HG02588 (cell line): ENCODE data around the gene MUL1.

ENCODE experiments used
- ATAC-seq: cut with Tn5 transposase; IDR thresholded peaks from one replicate; pipeline ENCODE4 v1.9.1; 2021; ENCODE audit warnings: mild to moderate bottlenecking, moderate library complexity; ENCODE audit not compliant: unreplicated experiment

Gene MUL1

GRCh38 chr1:20472121-20472520, 35.8 kb downstream of the MUL1 start:
- no peak for ATAC-seq

DNA sequence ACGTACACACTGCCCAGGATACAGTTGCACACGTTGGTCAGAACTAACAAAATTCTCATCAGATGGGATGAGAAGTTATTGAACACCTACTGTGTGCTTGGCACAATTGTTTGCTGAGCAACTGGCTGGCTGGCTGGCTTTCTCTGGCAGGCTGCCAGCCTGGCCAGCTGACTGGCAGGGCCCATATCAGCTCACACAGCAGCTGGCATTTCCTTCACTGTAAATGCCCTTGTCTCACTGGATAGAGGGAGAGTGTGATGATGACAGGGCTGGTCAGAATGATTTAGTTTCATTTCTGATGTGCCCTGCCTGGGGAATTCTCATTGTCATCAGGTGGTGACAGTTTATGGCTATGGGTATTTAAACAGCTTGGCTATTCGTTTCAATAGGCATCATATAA, 37.8 kb downstream of the MUL1 start:
- no peak for ATAC-seq

GRCh38 chr1:20469406-20470076, 38.4 kb downstream of the MUL1 start:
- ATAC-seq = no peak

GRCh38 chr1:20466273-20466672, 41.7 kb downstream of the MUL1 start:
- ATAC-seq = no peak

DNA sequence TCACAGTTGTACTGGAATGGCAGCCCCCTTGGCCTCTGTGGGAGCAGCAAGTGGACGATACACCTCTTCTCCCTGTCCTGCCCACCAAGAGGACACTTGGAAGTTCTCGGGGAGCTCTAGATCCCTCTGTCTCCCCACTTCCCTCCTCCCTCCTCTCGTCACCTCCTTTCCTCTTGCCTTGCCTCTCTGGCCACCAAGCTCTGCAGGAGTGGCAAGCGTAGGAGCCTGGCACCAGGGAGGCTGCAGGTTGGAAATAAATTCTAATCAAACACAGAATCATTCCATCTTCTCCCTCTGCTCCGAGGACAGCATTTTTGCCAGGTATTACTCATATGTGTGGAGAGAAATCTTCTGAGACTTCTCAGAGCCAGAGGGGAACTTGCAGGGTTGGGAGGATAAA, 42.8 kb downstream of the MUL1 start:
- ATAC-seq = no peak

DNA sequence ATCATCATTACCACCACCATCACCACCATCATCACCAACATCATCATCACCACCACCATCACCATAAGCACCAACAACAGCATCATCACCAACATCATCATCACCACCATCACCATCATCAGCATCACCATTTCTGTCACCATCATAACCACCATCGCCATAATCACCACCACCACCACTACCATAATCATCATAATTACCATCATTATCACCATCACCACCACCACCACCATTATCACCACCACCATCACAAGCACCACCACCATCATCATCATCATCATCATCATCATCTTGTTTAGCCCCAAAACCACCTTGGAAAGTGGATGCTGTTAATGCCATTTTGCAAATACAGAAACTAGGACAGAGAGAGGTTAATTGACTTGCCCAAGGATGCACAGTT, 44.4 kb downstream of the MUL1 start:
- ATAC-seq = no peak

GRCh38 chr1:20462397-20462796, 45.6 kb downstream of the MUL1 start:
- no peak for ATAC-seq

DNA sequence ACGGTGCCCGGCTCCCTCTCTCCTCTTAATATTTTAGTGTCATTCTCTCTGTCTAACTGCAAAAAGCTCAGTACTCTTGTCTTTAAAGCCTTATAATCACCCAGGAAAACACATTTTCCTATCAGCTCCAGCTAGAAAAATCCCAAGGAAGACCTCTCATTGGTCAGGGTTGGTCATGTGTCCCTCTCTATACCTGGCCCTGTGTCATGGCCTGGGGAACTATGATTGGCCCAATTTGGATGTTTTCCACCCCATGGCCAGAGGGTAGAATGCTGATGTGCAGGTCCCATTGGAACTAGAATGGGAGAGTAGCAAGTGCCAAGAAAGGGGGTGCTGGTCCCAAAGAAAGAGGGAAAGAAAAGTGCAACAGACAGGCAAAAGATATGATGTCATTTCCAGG, 49.2 kb downstream of the MUL1 start:
- no peak for ATAC-seq

GRCh38 chr1:20454004-20454403, 53.9 kb downstream of the MUL1 start:
- no peak for ATAC-seq

- no peak for ATAC-seq
Measured at GRCh38 chr1:20449735-20450311, 58.1 kb downstream of the MUL1 start.
